HUES64 (cell line): ENCODE measurements around the gene DTNBP1.

ENCODE experiments used
- H3K27ac ChIP-seq: 2 replicates; pipeline ENCODE4 v1.7.0; 2013; ENCODE audit warnings: low read depth, low read length, inconsistent platforms
- H3K27me3 ChIP-seq: 2 replicates; pipeline ENCODE4 v1.6.1; 2013; ENCODE audit warnings: mild to moderate bottlenecking, low read length; ENCODE audit not compliant: insufficient read depth
- H3K36me3 ChIP-seq: 2 replicates; pipeline ENCODE4 v1.6.1; 2013; ENCODE audit warnings: mild to moderate bottlenecking, low read length; ENCODE audit not compliant: insufficient read depth
- H3K4me1 ChIP-seq: 2 replicates; pipeline ENCODE4 v1.6.1; 2013; ENCODE audit warnings: mild to moderate bottlenecking, low read length, moderate library complexity; ENCODE audit not compliant: insufficient read depth
- H3K4me3 ChIP-seq: 2 replicates; pipeline ENCODE4 v1.5.1; 2013; ENCODE audit warnings: mild to moderate bottlenecking, low read length, moderate library complexity
- H3K9ac ChIP-seq: 2 replicates; pipeline ENCODE4 v1.6.1; 2013; ENCODE audit warnings: mild to moderate bottlenecking, low read depth, low read length
- H3K9me3 ChIP-seq: 2 replicates; pipeline ENCODE4 v1.6.1; 2013; ENCODE audit warnings: low read depth, low read length; ENCODE audit not compliant: insufficient read depth
- WGBS: fragments of 150-250, 120-280 bp; methylation state at CpG from one replicate; pipeline ENCODE4 v1.1.7; 2013; ENCODE audit warnings: missing lambda C conversion rate; 5-methylcytosine and 5-hydroxymethylcytosine counted together

DTNBP1 gene

DNA sequence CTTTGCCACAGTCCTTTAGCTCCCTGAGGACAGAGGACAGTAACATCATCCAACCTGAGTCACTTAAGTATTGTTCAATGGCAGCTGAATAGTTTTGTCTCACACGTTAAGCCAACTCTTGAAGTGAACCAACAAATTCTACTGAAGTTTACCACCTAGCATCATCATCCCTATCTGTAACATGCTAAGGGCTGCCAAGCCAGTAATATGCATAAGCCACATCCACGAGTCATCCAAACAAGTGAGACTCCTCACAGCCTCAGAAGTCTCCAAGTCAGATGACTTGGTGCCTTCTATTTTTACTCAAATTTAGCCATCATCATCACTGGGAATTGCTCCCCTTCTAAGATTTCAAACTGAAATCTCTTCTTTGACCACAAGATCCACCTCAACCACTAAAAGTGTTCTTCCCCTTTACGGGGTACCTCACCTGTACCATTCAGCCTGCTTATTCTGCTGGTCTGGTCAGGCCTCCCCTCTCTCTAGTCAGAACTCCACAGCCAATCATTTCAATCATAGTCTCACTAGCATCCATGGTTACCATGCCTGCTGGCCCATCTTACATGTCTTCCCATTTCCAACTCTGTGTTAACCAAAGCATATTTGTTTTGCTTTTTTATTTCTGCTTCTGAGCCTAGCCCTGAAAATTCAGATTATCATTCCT, 73.7 kb downstream of the DTNBP1 start:
- Histone ChIP-seq H3K27ac (no peak overlapping the region), H3K9ac (no peak overlapping the region), H3K4me1 (peaks cover 15% of the 10 kb centered on the region), H3K27me3 (no peaks in the 10 kb centered on the region), H3K9me3 (no peaks in the 10 kb centered on the region), H3K36me3 (no peaks in the 10 kb centered on the region), H3K4me3 (no peak overlapping the region)
- WGBS: 76% methylated on average over 3 of the region's 3 CpGs

DNA sequence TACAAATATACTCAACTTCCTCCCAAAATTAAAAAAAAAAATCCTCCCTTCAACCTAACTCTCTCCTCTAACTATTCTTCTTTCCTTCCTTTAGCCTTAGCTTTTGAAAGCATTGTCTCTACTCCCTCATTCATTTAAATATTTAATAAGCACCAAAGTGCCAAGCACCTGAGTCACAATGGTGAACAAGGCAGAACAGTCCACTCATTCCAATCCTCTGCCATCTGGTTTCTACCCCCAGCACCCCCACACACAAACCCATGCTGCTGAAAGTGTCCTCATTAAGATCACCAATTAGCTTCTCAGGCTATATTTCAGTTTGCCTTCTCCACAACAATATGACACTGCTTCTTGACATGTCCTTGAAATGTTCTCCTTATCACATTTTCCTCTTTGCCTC, 76.3 kb downstream of the DTNBP1 start:
- no peaks in the 10 kb centered on the region for H3K36me3 ChIP-seq
- H3K9me3 ChIP-seq: no peaks in the 10 kb centered on the region
- no peak overlapping the region for H3K9ac ChIP-seq
- H3K27me3 ChIP-seq: no peaks in the 10 kb centered on the region
- H3K4me1 ChIP-seq: peaks cover 15% of the 10 kb centered on the region
- H3K4me3 ChIP-seq: no peak overlapping the region
- no peak overlapping the region for H3K27ac ChIP-seq

GRCh38 chr6:15585760-15586214, 77.0 kb downstream of the DTNBP1 start:
- Histone ChIP-seq H3K27ac (no peak overlapping the region), H3K27me3 (no peaks in the 10 kb centered on the region), H3K4me3 (no peak overlapping the region), H3K9me3 (no peaks in the 10 kb centered on the region), H3K36me3 (no peaks in the 10 kb centered on the region), H3K4me1 (peaks cover 15% of the 10 kb centered on the region), H3K9ac (no peak overlapping the region)
- 64% methylated on average over 2 of the region's 2 CpGs for WGBS

GRCh38 chr6:15582499-15582898, 80.3 kb downstream of the DTNBP1 start:
- no CpG with 5 or more reads among the region's 1 CpG for WGBS
- Histone ChIP-seq H3K4me1 (peaks cover 28% of the 10 kb centered on the region), H3K36me3 (no peaks in the 10 kb centered on the region), H3K9ac (no peak overlapping the region), H3K27me3 (no peaks in the 10 kb centered on the region), H3K9me3 (no peaks in the 10 kb centered on the region), H3K27ac (no peak overlapping the region), H3K4me3 (no peak overlapping the region)

DNA sequence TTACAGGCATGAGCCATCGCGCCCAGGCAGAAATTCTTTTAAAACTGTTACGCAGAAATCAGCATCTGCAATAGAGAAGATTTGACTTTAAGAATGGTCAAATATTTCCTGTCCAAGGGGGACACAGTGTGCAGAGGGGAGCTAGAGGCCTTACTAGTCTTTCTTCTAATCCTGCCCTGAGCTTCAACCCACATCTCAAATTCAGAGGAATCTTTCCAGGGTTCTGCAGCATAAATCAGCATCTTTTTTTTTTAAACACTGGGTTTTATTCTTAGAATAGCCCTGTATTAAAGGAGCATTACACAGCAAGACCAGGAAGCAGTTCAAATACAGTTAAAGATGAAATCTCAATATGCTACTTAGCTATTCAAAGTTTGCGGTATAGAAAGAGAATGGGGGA, 81.1 kb downstream of the DTNBP1 start:
- no peak overlapping the region for H3K4me3 ChIP-seq
- no peaks in the 10 kb centered on the region for H3K36me3 ChIP-seq
- no peaks in the 10 kb centered on the region for H3K9me3 ChIP-seq
- H3K4me1 ChIP-seq: peaks cover 30% of the 10 kb centered on the region
- no peaks in the 10 kb centered on the region for H3K27me3 ChIP-seq
- H3K27ac ChIP-seq: no peak overlapping the region
- 93% methylated on average over 3 of the region's 4 CpGs for WGBS
- no peak overlapping the region for H3K9ac ChIP-seq

GRCh38 chr6:15580326-15580725, 82.5 kb downstream of the DTNBP1 start:
- H3K27me3 ChIP-seq: no peaks in the 10 kb centered on the region
- H3K4me1 ChIP-seq: peaks cover 16% of the 10 kb centered on the region
- 100% methylated on average over 2 of the region's 2 CpGs for WGBS
- no peak overlapping the region for H3K9ac ChIP-seq
- H3K36me3 ChIP-seq: no peaks in the 10 kb centered on the region
- no peak overlapping the region for H3K27ac ChIP-seq
- H3K4me3 ChIP-seq: no peak overlapping the region
- H3K9me3 ChIP-seq: no peaks in the 10 kb centered on the region

GRCh38 chr6:15578716-15579391, 84.0 kb downstream of the DTNBP1 start:
- Histone ChIP-seq H3K9me3 (no peaks in the 10 kb centered on the region), H3K4me3 (no peak overlapping the region), H3K4me1 (peaks cover 26% of the 10 kb centered on the region), H3K27me3 (no peaks in the 10 kb centered on the region), H3K9ac (no peak overlapping the region), H3K27ac (no peak overlapping the region), H3K36me3 (no peaks in the 10 kb centered on the region)
- WGBS: 97% methylated on average over 2 of the region's 3 CpGs

DNA sequence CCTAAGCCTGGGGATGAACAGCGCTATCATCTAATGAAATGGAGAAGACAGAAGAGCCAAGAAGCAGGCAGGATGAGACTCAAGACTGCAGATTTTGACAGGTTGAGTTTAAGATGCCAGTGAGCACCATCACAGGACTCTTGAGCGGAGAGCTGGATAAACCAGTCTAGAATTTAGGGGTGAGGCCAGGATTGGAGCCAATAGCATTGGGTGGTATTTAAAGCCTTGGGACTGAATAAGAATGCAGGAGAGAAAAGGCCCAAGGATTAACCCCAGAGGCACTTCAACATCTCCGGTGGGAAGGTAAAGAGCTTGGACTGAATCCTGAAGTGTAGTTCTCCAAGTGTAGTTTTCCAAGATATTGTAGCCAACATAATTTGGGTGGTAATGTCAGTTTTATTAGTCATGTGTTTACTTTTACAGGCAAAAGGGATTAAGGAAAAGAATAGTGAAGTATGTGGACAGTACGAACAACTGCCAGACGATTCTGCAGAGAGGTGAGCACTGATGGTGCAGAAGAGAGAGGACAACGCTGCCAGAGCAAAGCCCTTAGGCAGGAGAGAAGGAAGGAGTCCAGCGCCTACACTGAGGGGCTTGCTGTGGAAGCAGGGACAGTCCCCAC, 85.2 kb downstream of the DTNBP1 start:
- Histone ChIP-seq H3K4me3 (no peak overlapping the region), H3K27me3 (no peaks in the 10 kb centered on the region), H3K36me3 (no peaks in the 10 kb centered on the region), H3K4me1 (peaks cover 29% of the 10 kb centered on the region), H3K9me3 (no peaks in the 10 kb centered on the region), H3K9ac (no peak overlapping the region), H3K27ac (no peak overlapping the region)
- 89% methylated on average over 7 of the region's 7 CpGs for WGBS

GRCh38 chr6:15577106-15577505, 85.7 kb downstream of the DTNBP1 start:
- no peaks in the 10 kb centered on the region for H3K36me3 ChIP-seq
- 91% methylated on average over 8 of the region's 8 CpGs for WGBS

DNA sequence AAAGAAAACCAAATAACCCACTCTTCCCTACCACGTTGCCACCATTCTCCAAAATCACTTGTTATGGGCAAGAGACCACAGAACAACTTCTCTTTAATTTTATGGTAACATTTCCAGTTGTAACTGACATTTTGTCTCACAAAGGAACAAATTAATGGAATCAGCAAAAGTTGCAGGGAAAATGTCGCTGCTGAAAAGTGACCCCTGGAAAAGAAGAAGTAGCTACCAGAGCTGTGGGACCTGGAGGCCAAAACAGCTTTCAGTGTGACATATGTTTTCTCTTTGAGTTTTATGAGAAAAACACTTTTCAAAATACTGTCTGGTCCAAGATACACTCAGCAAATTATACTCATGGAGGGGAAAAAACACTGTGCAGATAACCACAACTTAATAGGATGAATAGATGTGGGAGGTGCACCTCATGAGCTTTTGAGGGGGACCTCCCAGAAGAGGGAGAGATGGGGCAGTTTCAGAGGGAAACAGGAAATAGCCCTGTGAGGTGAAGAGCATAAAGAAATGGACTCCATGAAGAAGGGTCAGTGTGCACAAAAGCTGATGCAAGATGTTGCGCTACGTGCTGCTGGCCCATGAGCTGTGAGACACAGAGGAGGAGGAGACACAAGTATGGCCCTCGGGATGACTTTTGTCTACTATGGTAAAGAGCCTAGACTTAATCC, 87.3 kb downstream of the DTNBP1 start:
- no peak overlapping the region for H3K27ac ChIP-seq
- H3K27me3 ChIP-seq: no peaks in the 10 kb centered on the region
- no peaks in the 10 kb centered on the region for H3K9me3 ChIP-seq
- H3K4me3 ChIP-seq: no peak overlapping the region
- 94% methylated on average over 5 of the region's 5 CpGs for WGBS
- no peaks in the 10 kb centered on the region for H3K36me3 ChIP-seq
- peaks cover 29% of the 10 kb centered on the region for H3K4me1 ChIP-seq
- H3K9ac ChIP-seq: no peak overlapping the region

More at GRCh38 chr6:15577106-15577505, 85.7 kb downstream of the DTNBP1 start:
- Histone ChIP-seq H3K9ac (no peak overlapping the region), H3K4me3 (no peak overlapping the region), H3K4me1 (peaks cover 29% of the 10 kb centered on the region), H3K27me3 (no peaks in the 10 kb centered on the region), H3K9me3 (no peaks in the 10 kb centered on the region), H3K27ac (no peak overlapping the region)

- Histone ChIP-seq H3K4me1 (peaks cover 33% of the 10 kb centered on the region), H3K9me3 (no peaks in the 10 kb centered on the region), H3K27ac (no peak overlapping the region), H3K36me3 (no peaks in the 10 kb centered on the region), H3K4me3 (no peak overlapping the region), H3K27me3 (no peaks in the 10 kb centered on the region), H3K9ac (no peak overlapping the region)
- WGBS: 96% methylated on average over 3 of the region's 3 CpGs
Measured at GRCh38 chr6:15574486-15574885, 88.3 kb downstream of the DTNBP1 start.
